ENCODE measurements around the gene ZFP1.

The ZFP1 gene

GRCh38 chr16:75143941-75144340 lies 4.4 kb upstream of the ZFP1 start:
- DNase-seq (ENCODE audit: insufficient read length, low spot score) (no peak), FAIRE-seq (no peak)
- no peak for TF ChIP-seq POLR2A (IDR thresholded peaks at IDR 0.05; ENCODE audit: low read depth, low read length)
- TF ChIP-seq SPI1 (IDR thresholded peaks at IDR 0.05; ENCODE audit: low read depth, low read length) = no peak
- TF ChIP-seq POU2F2 (IDR thresholded peaks at IDR 0.05; ENCODE audit: low read depth, low read length) = no peak
- no peak for TF ChIP-seq PAX5 (IDR thresholded peaks at IDR 0.05; ENCODE audit: insufficient read depth, low read length, severe bottlenecking)
- TF ChIP-seq TAF1 (IDR thresholded peaks at IDR 0.05; ENCODE audit: low read depth, low read length) = no peak
- no peak for TF ChIP-seq POLR2AphosphoS5 (IDR thresholded peaks at IDR 0.05; ENCODE audit: low read depth, low read length)

- FAIRE-seq (no peak), DNase-seq (ENCODE audit: insufficient read length, low spot score) (no peak)
- no peak for TF ChIP-seq POLR2A (IDR thresholded peaks at IDR 0.05; ENCODE audit: low read depth, low read length)
- TF ChIP-seq POU2F2 (IDR thresholded peaks at IDR 0.05; ENCODE audit: low read depth, low read length) = no peak
- no peak for TF ChIP-seq PAX5 (IDR thresholded peaks at IDR 0.05; ENCODE audit: insufficient read depth, low read length, severe bottlenecking)
- TF ChIP-seq TAF1 (IDR thresholded peaks at IDR 0.05; ENCODE audit: low read depth, low read length) = no peak
- no peak for TF ChIP-seq POLR2AphosphoS5 (IDR thresholded peaks at IDR 0.05; ENCODE audit: low read depth, low read length)
- TF ChIP-seq SPI1 (IDR thresholded peaks at IDR 0.05; ENCODE audit: low read depth, low read length) = no peak
These were observed 385 bp upstream of the ZFP1 start for GRCh38 chr16:75147968-75148310.

GRCh38 chr16:75151798-75152197 lies 3.5 kb downstream of the ZFP1 start:
- TF ChIP-seq PAX5 (IDR thresholded peaks at IDR 0.05; ENCODE audit: insufficient read depth, low read length, severe bottlenecking) = no peak
- TF ChIP-seq TAF1 (IDR thresholded peaks at IDR 0.05; ENCODE audit: low read depth, low read length) = no peak
- TF ChIP-seq POLR2AphosphoS5 (IDR thresholded peaks at IDR 0.05; ENCODE audit: low read depth, low read length) = no peak
- no peak for TF ChIP-seq SPI1 (IDR thresholded peaks at IDR 0.05; ENCODE audit: low read depth, low read length)
- TF ChIP-seq POU2F2 (IDR thresholded peaks at IDR 0.05; ENCODE audit: low read depth, low read length) = no peak
- TF ChIP-seq POLR2A (IDR thresholded peaks at IDR 0.05; ENCODE audit: low read depth, low read length) = no peak
- DNase-seq (ENCODE audit: insufficient read length, low spot score) (no peak), FAIRE-seq (no peak)

- 0 out of 2 replicates have a peak, but pooled peaks have one; percentile 23 for TF ChIP-seq SPI1 (IDR thresholded peaks at IDR 0.05; ENCODE audit: low read depth, low read length)
- no peak for TF ChIP-seq POU2F2 (IDR thresholded peaks at IDR 0.05; ENCODE audit: low read depth, low read length)
- TF ChIP-seq PAX5 (IDR thresholded peaks at IDR 0.05; ENCODE audit: insufficient read depth, low read length, severe bottlenecking) = no peak
- no peak for TF ChIP-seq TAF1 (IDR thresholded peaks at IDR 0.05; ENCODE audit: low read depth, low read length)
- TF ChIP-seq POLR2A (IDR thresholded peaks at IDR 0.05; ENCODE audit: low read depth, low read length) = no peak
- FAIRE-seq (no peak), DNase-seq (ENCODE audit: insufficient read length, low spot score) (no peak)
These were observed 4.3 kb downstream of the ZFP1 start for GRCh38 chr16:75152635-75153034.

- FAIRE-seq (no peak), DNase-seq (ENCODE audit: insufficient read length, low spot score) (no peak)
- TF ChIP-seq POU2F2 (IDR thresholded peaks at IDR 0.05; ENCODE audit: low read depth, low read length) (no peak), SPI1 (IDR thresholded peaks at IDR 0.05; ENCODE audit: low read depth, low read length) (no peak), TAF1 (IDR thresholded peaks at IDR 0.05; ENCODE audit: low read depth, low read length) (no peak), POLR2AphosphoS5 (IDR thresholded peaks at IDR 0.05; ENCODE audit: low read depth, low read length) (no peak), PAX5 (IDR thresholded peaks at IDR 0.05; ENCODE audit: insufficient read depth, low read length, severe bottlenecking) (no peak), POLR2A (IDR thresholded peaks at IDR 0.05; ENCODE audit: low read depth, low read length) (no peak)
These were observed 12.1 kb downstream of the ZFP1 start for GRCh38 chr16:75160386-75160785.

GRCh38 chr16:75169899-75170405 lies 21.6 kb downstream of the ZFP1 start:
- no peak for DNase-seq (ENCODE audit: insufficient read length, low spot score)
- no peak for FAIRE-seq
- TF ChIP-seq TAF1 (IDR thresholded peaks at IDR 0.05; ENCODE audit: low read depth, low read length) = no peak
- no peak for TF ChIP-seq SPI1 (IDR thresholded peaks at IDR 0.05; ENCODE audit: low read depth, low read length)
- no peak for TF ChIP-seq POU2F2 (IDR thresholded peaks at IDR 0.05; ENCODE audit: low read depth, low read length)
- TF ChIP-seq POLR2AphosphoS5 (IDR thresholded peaks at IDR 0.05; ENCODE audit: low read depth, low read length) = no peak
- TF ChIP-seq PAX5 (IDR thresholded peaks at IDR 0.05; ENCODE audit: insufficient read depth, low read length, severe bottlenecking) = no peak
- TF ChIP-seq POLR2A (IDR thresholded peaks at IDR 0.05; ENCODE audit: low read depth, low read length) = no peak

GRCh38 chr16:75172578-75172977 lies 24.3 kb downstream of the ZFP1 start:
- FAIRE-seq (no peak), DNase-seq (ENCODE audit: insufficient read length, low spot score) (no peak)
- no peak for TF ChIP-seq TAF1 (IDR thresholded peaks at IDR 0.05; ENCODE audit: low read depth, low read length)
- TF ChIP-seq POLR2A (IDR thresholded peaks at IDR 0.05; ENCODE audit: low read depth, low read length) = no peak
- no peak for TF ChIP-seq POU2F2 (IDR thresholded peaks at IDR 0.05; ENCODE audit: low read depth, low read length)
- TF ChIP-seq POLR2AphosphoS5 (IDR thresholded peaks at IDR 0.05; ENCODE audit: low read depth, low read length) = no peak
- no peak for TF ChIP-seq PAX5 (IDR thresholded peaks at IDR 0.05; ENCODE audit: insufficient read depth, low read length, severe bottlenecking)
- no peak for TF ChIP-seq SPI1 (IDR thresholded peaks at IDR 0.05; ENCODE audit: low read depth, low read length)

GRCh38 chr16:75175074-75175473 lies 26.8 kb downstream of the ZFP1 start:
- TF ChIP-seq POU2F2 (IDR thresholded peaks at IDR 0.05; ENCODE audit: low read depth, low read length) (no peak), PAX5 (IDR thresholded peaks at IDR 0.05; ENCODE audit: insufficient read depth, low read length, severe bottlenecking) (no peak), POLR2AphosphoS5 (IDR thresholded peaks at IDR 0.05; ENCODE audit: low read depth, low read length) (no peak), POLR2A (IDR thresholded peaks at IDR 0.05; ENCODE audit: low read depth, low read length) (no peak), TAF1 (IDR thresholded peaks at IDR 0.05; ENCODE audit: low read depth, low read length) (no peak), SPI1 (IDR thresholded peaks at IDR 0.05; ENCODE audit: low read depth, low read length) (no peak)
- FAIRE-seq = no peak
- no peak for DNase-seq (ENCODE audit: insufficient read length, low spot score)

- TF ChIP-seq TAF1 (IDR thresholded peaks at IDR 0.05; ENCODE audit: low read depth, low read length) = no peak
- no peak for TF ChIP-seq POLR2A (IDR thresholded peaks at IDR 0.05; ENCODE audit: low read depth, low read length)
- no peak for TF ChIP-seq PAX5 (IDR thresholded peaks at IDR 0.05; ENCODE audit: insufficient read depth, low read length, severe bottlenecking)
- no peak for TF ChIP-seq SPI1 (IDR thresholded peaks at IDR 0.05; ENCODE audit: low read depth, low read length)
- no peak for TF ChIP-seq POU2F2 (IDR thresholded peaks at IDR 0.05; ENCODE audit: low read depth, low read length)
- TF ChIP-seq POLR2AphosphoS5 (IDR thresholded peaks at IDR 0.05; ENCODE audit: low read depth, low read length) = no peak
- DNase-seq (ENCODE audit: insufficient read length, low spot score) (no peak), FAIRE-seq (no peak)
These were observed 28.6 kb downstream of the ZFP1 start for GRCh38 chr16:75176926-75177325.

- DNase-seq (ENCODE audit: insufficient read length, low spot score) (no peak), FAIRE-seq (peak; percentile 41)
- TF ChIP-seq SPI1 (IDR thresholded peaks at IDR 0.05; ENCODE audit: low read depth, low read length) (peak; percentile 64), POU2F2 (IDR thresholded peaks at IDR 0.05; ENCODE audit: low read depth, low read length) (no peak)
These were observed 30.9 kb downstream of the ZFP1 start for GRCh38 chr16:75179208-75179607.

Measured in GM12891 (cell line).